ENCODE measurements around the gene RUNX1.

- TF ChIP-seq ELF1 (IDR thresholded peaks at IDR 0.05): no peak
- no peak for TF ChIP-seq MAX (IDR thresholded peaks at IDR 0.05; ENCODE audit: low read depth)
- TF ChIP-seq CTCF (IDR thresholded peaks at IDR 0.05): no peak
- TF ChIP-seq RFX5 (IDR thresholded peaks at IDR 0.05; ENCODE audit: low read length): no peak
- TF ChIP-seq CHD2 (IDR thresholded peaks at IDR 0.05; ENCODE audit: low read length, partially characterized antibody): no peak
- TF ChIP-seq POLR2AphosphoS5 (IDR thresholded peaks at IDR 0.05; ENCODE audit: low read depth, low read length): no peak
- TF ChIP-seq YY1 (IDR thresholded peaks at IDR 0.05; ENCODE audit: low read depth): no peak
- no peak for TF ChIP-seq RAD21 (IDR thresholded peaks at IDR 0.05; ENCODE audit: low read length)
- TF ChIP-seq SMC3 (IDR thresholded peaks at IDR 0.05; ENCODE audit: low read depth, low read length): no peak
- TF ChIP-seq FOXM1 (IDR thresholded peaks at IDR 0.05; ENCODE audit: low read depth): no peak
- no peak for TF ChIP-seq GABPA (IDR thresholded peaks at IDR 0.05; ENCODE audit: low read depth)
- no peak for TF ChIP-seq EZH2phosphoT487 (IDR thresholded peaks at IDR 0.05; ENCODE audit: borderline replicate concordance, low read depth)
- no peak for TF ChIP-seq ZBTB33 (IDR thresholded peaks at IDR 0.05; ENCODE audit: borderline replicate concordance, low read depth)
These were observed 142.7 kb downstream of the RUNX1 start for GRCh38 chr21:34906401-34906800.
